Tibial nerve (tissue), 3 donors: ENCODE results near the gene LRRC4B.

Source experiments
- POLR2A ChIP-seq, 2 donors: fragments of 450-650 bp; IDR thresholded peaks; one replicate each; pipeline ENCODE4 v1.6.1; 2017; ENCODE audit warnings: antibody characterized with exemption in 2 of 2, mild to moderate bottlenecking in 2 of 2, moderate library complexity in 2 of 2
- TF ChIP-seq, protein P1 (sequence below), 5 experiments: fragments of 200-600 bp in 3 of 5; fragments of 450-650 bp in 2 of 5; sonication (generic) in 3 of 5; IDR thresholded peaks; one replicate each; pipeline ENCODE4 v1.5.1; 2016 to 2019; ENCODE audit warnings: antibody characterized with exemption in 5 of 5, mild to moderate bottlenecking in 3 of 5, moderate library complexity in 2 of 5

DNA sequence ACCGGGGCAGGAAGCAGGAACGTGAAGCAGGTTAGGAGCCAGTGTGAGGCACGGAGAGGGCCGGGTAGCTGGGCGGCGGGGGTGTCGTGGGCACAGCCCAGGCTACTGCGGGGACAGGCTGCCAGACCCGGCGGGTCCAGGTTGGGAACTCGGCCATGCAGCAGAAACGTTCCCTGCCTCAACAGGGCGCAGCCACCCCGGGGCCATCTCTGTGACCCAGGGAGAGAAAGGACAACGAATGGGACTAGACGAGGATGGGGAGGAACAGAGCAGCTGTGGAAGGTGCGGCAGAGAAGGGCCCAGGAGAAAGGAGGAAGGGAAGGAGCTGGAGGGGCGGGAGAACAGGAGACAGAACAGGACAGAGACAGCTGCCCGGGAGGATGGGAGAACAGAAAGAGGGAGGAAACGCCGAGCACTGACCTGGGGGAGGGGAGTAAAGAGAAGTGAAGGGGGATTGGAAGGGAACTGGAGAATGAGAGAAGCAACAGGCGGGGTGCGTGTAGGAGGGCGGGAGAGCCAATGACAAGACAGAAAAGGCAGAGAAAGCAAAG lies 78.7 kb downstream of the LRRC4B start:
- TF ChIP-seq, protein P1, sequence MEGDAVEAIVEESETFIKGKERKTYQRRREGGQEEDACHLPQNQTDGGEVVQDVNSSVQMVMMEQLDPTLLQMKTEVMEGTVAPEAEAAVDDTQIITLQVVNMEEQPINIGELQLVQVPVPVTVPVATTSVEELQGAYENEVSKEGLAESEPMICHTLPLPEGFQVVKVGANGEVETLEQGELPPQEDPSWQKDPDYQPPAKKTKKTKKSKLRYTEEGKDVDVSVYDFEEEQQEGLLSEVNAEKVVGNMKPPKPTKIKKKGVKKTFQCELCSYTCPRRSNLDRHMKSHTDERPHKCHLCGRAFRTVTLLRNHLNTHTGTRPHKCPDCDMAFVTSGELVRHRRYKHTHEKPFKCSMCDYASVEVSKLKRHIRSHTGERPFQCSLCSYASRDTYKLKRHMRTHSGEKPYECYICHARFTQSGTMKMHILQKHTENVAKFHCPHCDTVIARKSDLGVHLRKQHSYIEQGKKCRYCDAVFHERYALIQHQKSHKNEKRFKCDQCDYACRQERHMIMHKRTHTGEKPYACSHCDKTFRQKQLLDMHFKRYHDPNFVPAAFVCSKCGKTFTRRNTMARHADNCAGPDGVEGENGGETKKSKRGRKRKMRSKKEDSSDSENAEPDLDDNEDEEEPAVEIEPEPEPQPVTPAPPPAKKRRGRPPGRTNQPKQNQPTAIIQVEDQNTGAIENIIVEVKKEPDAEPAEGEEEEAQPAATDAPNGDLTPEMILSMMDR (IDR thresholded peaks at IDR 0.05) = no peak
- no peak for TF ChIP-seq POLR2A (IDR thresholded peaks at IDR 0.05)
